Measurements from ENCODE around the gene ATP4B.
"Not testable (repeated sequence)": the region's sequence is repeated elsewhere in the genome, so short reads cannot be mapped to it uniquely, and the experiment has no call there.

ATP4B gene

DNA sequence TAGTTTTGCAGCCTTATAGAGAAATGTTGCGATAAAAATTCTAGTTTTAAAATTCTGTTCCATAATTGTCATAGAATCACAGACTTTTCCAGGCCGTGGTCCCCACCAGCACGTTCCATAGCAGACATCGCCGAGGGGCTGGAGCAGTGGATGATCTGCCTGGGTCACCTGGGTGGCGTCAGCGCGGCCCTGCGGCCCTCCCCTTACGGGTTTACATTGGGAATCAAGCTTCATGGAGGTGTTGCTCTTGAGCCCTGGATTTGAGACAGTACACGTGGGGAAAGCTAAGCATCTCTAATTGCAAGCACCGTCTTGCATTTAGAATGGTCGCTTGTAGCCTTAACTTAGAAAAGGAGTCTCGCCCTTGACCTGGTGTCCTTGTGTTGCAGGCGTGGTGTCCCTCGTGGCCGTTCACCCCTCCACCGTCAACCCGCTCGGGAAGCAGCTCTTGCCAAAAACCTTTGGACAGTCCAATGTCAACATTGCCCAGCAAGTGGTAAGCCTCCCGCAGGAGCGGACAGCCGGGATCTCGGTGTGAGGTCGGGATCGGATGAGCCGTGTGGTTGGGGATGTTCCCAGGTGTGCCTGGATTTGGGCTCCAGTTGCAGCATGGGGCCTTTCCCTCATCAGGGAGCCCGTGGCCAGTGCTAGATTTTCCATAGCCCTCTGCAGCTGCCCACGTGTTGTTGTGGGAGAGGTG, 35.1 kb downstream of the ATP4B start:
- no peak for TF ChIP-seq CTCF (IDR thresholded peaks at IDR 0.05)
- H3K4me1 ChIP-seq: no peaks in the 10 kb centered on the region
- H3K79me2 ChIP-seq: peaks cover 9% of the 10 kb centered on the region
- H3K4me2 ChIP-seq (ENCODE audit: low read length): no peak overlapping the region
- H2AFZ ChIP-seq: no peak overlapping the region
- no peaks in the 10 kb centered on the region for H3K27me3 ChIP-seq (ENCODE audit: control insufficient read depth, insufficient read depth, low read length)
- H3K9me3 ChIP-seq (ENCODE audit: control insufficient read depth, low read length): no peaks in the 10 kb centered on the region
- H3K36me3 ChIP-seq (ENCODE audit: control insufficient read depth, insufficient read depth, low read length): no peaks in the 10 kb centered on the region
- no peak overlapping the region for H3K9ac ChIP-seq
- no peak overlapping the region for H3K4me3 ChIP-seq (ENCODE audit: low read depth, low read length)
- H3K27ac ChIP-seq: no peak overlapping the region

DNA sequence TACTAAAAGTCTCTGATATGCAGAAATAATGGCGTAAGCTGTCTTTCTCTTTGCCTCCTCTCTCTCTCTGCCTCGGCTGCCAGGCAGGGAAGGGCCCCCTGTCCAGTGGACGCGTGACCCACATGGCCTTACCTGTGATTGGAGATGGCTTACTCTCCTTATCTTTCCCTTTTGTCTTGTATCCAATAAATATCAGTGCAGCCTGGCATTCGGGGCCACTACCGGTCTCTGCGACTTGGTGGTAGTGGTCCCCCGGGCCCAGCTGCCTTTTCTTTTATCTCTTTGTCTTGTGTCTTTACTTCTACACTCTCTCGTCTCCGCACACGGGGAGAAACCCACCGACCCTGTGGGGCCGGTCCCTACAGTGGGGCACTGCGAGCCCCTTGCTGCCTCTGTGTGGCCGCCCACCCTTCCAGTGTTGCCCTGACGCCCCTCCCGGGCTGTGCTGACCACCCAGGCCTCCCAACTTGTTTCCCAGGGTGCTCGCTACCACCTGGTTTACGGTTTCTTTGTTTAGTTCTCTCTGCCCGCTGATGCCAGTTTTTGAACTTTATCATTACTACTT, 35.9 kb downstream of the ATP4B start:
- H3K27me3 ChIP-seq (ENCODE audit: control insufficient read depth, insufficient read depth, low read length); H3K79me2 ChIP-seq; H3K27ac ChIP-seq; H3K4me2 ChIP-seq (ENCODE audit: low read length); H3K4me3 ChIP-seq (ENCODE audit: low read depth, low read length); H3K9me3 ChIP-seq (ENCODE audit: control insufficient read depth, low read length); H2AFZ ChIP-seq; H3K4me1 ChIP-seq; H3K9ac ChIP-seq; H3K36me3 ChIP-seq (ENCODE audit: control insufficient read depth, insufficient read depth, low read length): not testable (repeated sequence)

DNA sequence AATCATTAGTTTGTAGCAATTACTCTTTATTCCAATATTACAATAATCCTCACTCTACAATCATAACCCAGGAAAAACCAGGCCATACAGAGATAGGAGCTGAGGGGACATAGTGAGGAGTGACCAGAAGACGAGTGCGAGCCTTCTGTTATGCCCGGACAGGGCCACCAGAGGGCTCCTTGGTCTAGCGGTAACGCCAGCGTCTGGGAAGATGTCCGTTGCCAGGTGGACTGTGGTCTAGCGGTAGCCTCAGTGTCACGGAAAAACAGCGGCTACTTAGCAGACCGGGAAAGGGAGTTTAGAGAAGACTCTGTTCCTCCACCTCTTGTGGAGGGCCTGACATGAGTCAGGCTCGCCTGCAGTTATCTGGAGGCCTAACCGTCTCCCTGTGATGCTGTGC, 36.5 kb downstream of the ATP4B start:
- not testable (repeated sequence) for H3K27me3 ChIP-seq (ENCODE audit: control insufficient read depth, insufficient read depth, low read length); H3K27ac ChIP-seq; H3K4me3 ChIP-seq (ENCODE audit: low read depth, low read length); H3K4me1 ChIP-seq; H3K4me2 ChIP-seq (ENCODE audit: low read length); H3K79me2 ChIP-seq; H3K9ac ChIP-seq; H3K36me3 ChIP-seq (ENCODE audit: control insufficient read depth, insufficient read depth, low read length); H3K9me3 ChIP-seq (ENCODE audit: control insufficient read depth, low read length); H2AFZ ChIP-seq

DNA sequence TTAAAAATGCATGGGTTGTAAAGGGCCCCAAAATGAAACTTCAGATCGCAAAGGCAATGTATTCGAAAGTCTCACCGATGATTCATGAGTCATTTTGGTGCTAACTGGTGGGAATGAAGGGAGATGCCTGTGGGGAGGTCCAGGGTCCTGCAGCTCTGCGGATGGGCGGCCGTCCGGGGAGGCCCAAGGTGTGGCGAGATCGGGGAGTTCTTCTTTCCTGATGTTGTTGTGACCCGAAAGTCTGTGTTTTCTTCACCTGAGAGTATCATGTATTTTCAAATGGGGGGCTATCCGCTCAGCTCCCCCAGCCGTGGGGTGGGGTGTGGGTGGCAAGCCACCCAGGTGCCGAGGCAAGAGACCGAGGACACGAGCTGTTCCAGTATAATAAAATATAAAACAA, 37.0 kb downstream of the ATP4B start:
- H3K4me3 ChIP-seq (ENCODE audit: low read depth, low read length): no peak overlapping the region
- peaks cover 6% of the 10 kb centered on the region for H3K4me1 ChIP-seq
- H3K27ac ChIP-seq: no peak overlapping the region
- H3K79me2 ChIP-seq: peaks cover 9% of the 10 kb centered on the region
- no peak overlapping the region for H3K9ac ChIP-seq
- H3K9me3 ChIP-seq (ENCODE audit: control insufficient read depth, low read length): no peaks in the 10 kb centered on the region
- H3K36me3 ChIP-seq (ENCODE audit: control insufficient read depth, insufficient read depth, low read length): no peaks in the 10 kb centered on the region
- no peak overlapping the region for H3K4me2 ChIP-seq (ENCODE audit: low read length)
- H3K27me3 ChIP-seq (ENCODE audit: control insufficient read depth, insufficient read depth, low read length): no peaks in the 10 kb centered on the region
- no peak for TF ChIP-seq CTCF (IDR thresholded peaks at IDR 0.05)
- H2AFZ ChIP-seq: no peak overlapping the region

- H3K4me2 ChIP-seq (ENCODE audit: low read length): no peak overlapping the region
- no peak overlapping the region for H3K4me3 ChIP-seq (ENCODE audit: low read depth, low read length)
- no peaks in the 10 kb centered on the region for H3K36me3 ChIP-seq (ENCODE audit: control insufficient read depth, insufficient read depth, low read length)
- no peak overlapping the region for H3K27ac ChIP-seq
- H3K9ac ChIP-seq: no peak overlapping the region
- H3K27me3 ChIP-seq (ENCODE audit: control insufficient read depth, insufficient read depth, low read length): no peaks in the 10 kb centered on the region
- peaks cover 9% of the 10 kb centered on the region for H3K79me2 ChIP-seq
- H3K9me3 ChIP-seq (ENCODE audit: control insufficient read depth, low read length): no peaks in the 10 kb centered on the region
- H2AFZ ChIP-seq: no peak overlapping the region
- H3K4me1 ChIP-seq: peaks cover 6% of the 10 kb centered on the region
- TF ChIP-seq CTCF (IDR thresholded peaks at IDR 0.05): no peak
Observed at GRCh38 chr13:113620036-113620796, 37.8 kb downstream of the ATP4B start.

Measured in parathyroid adenoma (tissue), 2 donors.